M059J (cell line): ENCODE measurements around the gene PARD3B. TPM values are rescaled to one million over a fixed set of nuclear protein-coding genes. Genes with fewer than 3 reads are reported as not detected.

Experiments used
- DNase-seq: peaks from one replicate; pipeline ENCODE4 v3.0.0-alpha.2; 2012; ENCODE audit warnings: low read depth
- total RNA-seq: library from RNA; depleted of rRNA; stranded (reverse); fragments of >200 nt; shearing (Covaris generic); gene quantifications from 2 replicates; pipeline ENCODE4 v1.2.3, GENCODE V29; 2014

The PARD3B gene
- total RNA-seq, 1 experiment from 2014 or later, result 1.6 TPM

- peak; percentile 34 for DNase-seq
Measured at GRCh38 chr2:205403244-205403825, 858.1 kb downstream of the PARD3B start.

GRCh38 chr2:205405194-205405593 is 859.9 kb downstream of the PARD3B start:
- peak; percentile 56 for DNase-seq

GRCh38 chr2:205405752-205406151 is 860.5 kb downstream of the PARD3B start:
- peak; percentile 59 for DNase-seq

- DNase-seq, result peak; percentile 20
Measured at GRCh38 chr2:205407984-205408383, 862.7 kb downstream of the PARD3B start.

- peak; percentile 21 for DNase-seq
Measured at GRCh38 chr2:205408696-205409095, 863.4 kb downstream of the PARD3B start.

GRCh38 chr2:205409411-205409810 is 864.1 kb downstream of the PARD3B start:
- peak; percentile 20 for DNase-seq

- DNase-seq, result no peak
Measured at GRCh38 chr2:205411558-205411957, 866.3 kb downstream of the PARD3B start.

- DNase-seq, result no peak
Measured at GRCh38 chr2:205424326-205424725, 879.1 kb downstream of the PARD3B start.

GRCh38 chr2:205425102-205425501 is 879.8 kb downstream of the PARD3B start:
- no peak for DNase-seq

GRCh38 chr2:205427112-205427511 is 881.8 kb downstream of the PARD3B start:
- DNase-seq, result no peak

- DNase-seq, result no peak
Measured at GRCh38 chr2:205428811-205429210, 883.5 kb downstream of the PARD3B start.

- peak; percentile 75 for DNase-seq
Measured at GRCh38 chr2:205435970-205436369, 890.7 kb downstream of the PARD3B start.

GRCh38 chr2:205438241-205438640 is 893.0 kb downstream of the PARD3B start:
- DNase-seq, result no peak

GRCh38 chr2:205439621-205440020 is 894.3 kb downstream of the PARD3B start:
- DNase-seq, result no peak

- DNase-seq, result no peak
Measured at GRCh38 chr2:205441524-205441923, 896.2 kb downstream of the PARD3B start.

- no peak for DNase-seq
Measured at GRCh38 chr2:205448189-205448588, 902.9 kb downstream of the PARD3B start.

- DNase-seq, result peak; percentile 4
Measured at GRCh38 chr2:205451901-205452512, 906.7 kb downstream of the PARD3B start.

- no peak for DNase-seq
Measured at GRCh38 chr2:205453202-205453601, 907.9 kb downstream of the PARD3B start.

GRCh38 chr2:205456682-205457081 is 911.4 kb downstream of the PARD3B start:
- DNase-seq, result no peak

- no peak for DNase-seq
Measured at GRCh38 chr2:205460217-205460616, 914.9 kb downstream of the PARD3B start.

GRCh38 chr2:205461169-205461568 is 915.9 kb downstream of the PARD3B start:
- DNase-seq, result peak; percentile 52

GRCh38 chr2:205461678-205462665 is 916.7 kb downstream of the PARD3B start:
- DNase-seq, result peak; percentile 27
